Testis (tissue), 2 donors: ENCODE data around the gene TMEM207.

ENCODE experiments used
- CTCF ChIP-seq, 3 experiments: fragments of 450-650 bp in 2 of 3; fragments of 200-600 bp in 1 of 3; sonication (generic) in 1 of 3; IDR thresholded peaks; one replicate each; pipeline ENCODE4 v1.5.1; 2016 to 2019; ENCODE audit warnings: antibody characterized with exemption in 3 of 3, mild to moderate bottlenecking in 2 of 3, moderate library complexity in 1 of 3
- POLR2A ChIP-seq: fragments of 450-650 bp; IDR thresholded peaks from one replicate; pipeline ENCODE4 v1.6.1; 2017; ENCODE audit warnings: antibody characterized with exemption, mild to moderate bottlenecking, moderate library complexity

GRCh38 chr3:190399677-190400076 lies 50.0 kb downstream of the TMEM207 start:
- TF ChIP-seq POLR2A (no peak), CTCF (IDR thresholded peaks at IDR 0.05) (no peak)
